GM13976 (cell line): ENCODE data around the gene FBH1.
A peak's percentile ranks its signal among the peaks of the same experiment; 100 is the strongest.
"Not testable (repeated sequence)": the region's sequence is repeated elsewhere in the genome, so short reads cannot be mapped to it uniquely, and the experiment has no call there.

Experiments used
- DNase-seq: peaks from one replicate; pipeline ENCODE4 v3.0.0; 2012; ENCODE audit warnings: low spot score
- CTCF ChIP-seq: IDR thresholded peaks from 2 replicates; pipeline ENCODE4 v1.5.1; 2012; ENCODE audit warnings: borderline replicate concordance, mild to moderate bottlenecking; ENCODE audit not compliant: insufficient read depth; ENCODE audit errors: extremely low read depth, missing control alignments, control extremely low read depth
- in situ Hi-C: fragments of 300-500 bp; cut with MboI; formaldehyde crosslinking; loops from one replicate; pipeline ENCODE4 v1.12.0; 2022; ENCODE audit warnings: low sequenced_read_pairs, mixed read lengths, inconsistent platforms; ENCODE audit not compliant: unreplicated experiment

The FBH1 gene

DNA sequence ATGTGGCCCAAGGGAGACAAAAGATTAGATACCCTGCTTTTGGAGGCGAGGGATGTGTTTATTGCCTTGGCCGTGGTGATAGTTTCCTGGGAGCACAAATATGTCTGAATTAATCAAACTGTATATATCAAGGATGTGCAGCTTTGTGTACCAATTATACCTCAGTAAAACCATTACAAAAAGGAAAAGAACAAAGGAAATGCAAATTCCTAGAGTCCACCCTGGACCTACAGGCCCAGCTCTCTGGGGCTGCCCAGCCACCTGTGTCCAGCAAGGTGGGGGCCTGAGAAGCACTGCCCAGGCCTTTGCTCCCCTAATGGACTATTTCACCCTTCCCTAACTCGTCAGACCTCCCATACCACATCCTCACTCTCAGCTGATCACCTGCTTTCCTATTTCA is 20.9 kb upstream of the FBH1 start:
- in situ Hi-C loops: no loop called here
- DNase-seq: no peak

GRCh38 chr10:5871596-5871995 is 18.4 kb upstream of the FBH1 start:
- no peak for TF ChIP-seq CTCF
- DNase-seq: no peak
- in situ Hi-C loops: no loop called here

More for the DNA sequence above, 20.9 kb upstream of the FBH1 start:
- no peak for TF ChIP-seq CTCF

DNA sequence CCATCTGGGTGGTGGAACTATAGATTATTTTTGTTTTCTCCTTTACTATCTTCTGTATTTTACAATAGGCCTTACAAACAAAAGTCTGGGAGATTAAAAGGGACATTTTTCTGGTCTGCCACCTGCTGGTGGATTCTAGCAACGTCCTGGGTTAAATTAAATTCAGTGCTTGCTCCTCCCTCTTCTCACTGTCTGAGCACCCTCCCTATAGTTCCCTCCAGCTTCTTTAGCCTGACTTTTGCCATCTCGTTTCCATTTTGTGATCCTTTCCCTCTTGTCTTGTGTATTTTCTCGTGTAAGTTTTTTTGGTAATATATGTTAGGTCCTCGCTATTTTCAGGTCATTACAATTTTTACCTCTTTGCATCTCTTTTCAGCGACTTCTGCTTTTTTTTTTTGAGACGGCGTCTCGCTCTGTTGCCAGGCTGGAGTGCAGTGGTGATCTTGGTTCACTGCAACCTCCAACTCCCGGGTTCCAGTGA is 16.5 kb upstream of the FBH1 start:
- peak; percentile 59 for TF ChIP-seq CTCF
- in situ Hi-C loops: no loop called here
- DNase-seq: peak; percentile 84

GRCh38 chr10:5876181-5876768 is 13.8 kb upstream of the FBH1 start:
- no peak for TF ChIP-seq CTCF
- in situ Hi-C loops: no loop called here
- DNase-seq: no peak

DNA sequence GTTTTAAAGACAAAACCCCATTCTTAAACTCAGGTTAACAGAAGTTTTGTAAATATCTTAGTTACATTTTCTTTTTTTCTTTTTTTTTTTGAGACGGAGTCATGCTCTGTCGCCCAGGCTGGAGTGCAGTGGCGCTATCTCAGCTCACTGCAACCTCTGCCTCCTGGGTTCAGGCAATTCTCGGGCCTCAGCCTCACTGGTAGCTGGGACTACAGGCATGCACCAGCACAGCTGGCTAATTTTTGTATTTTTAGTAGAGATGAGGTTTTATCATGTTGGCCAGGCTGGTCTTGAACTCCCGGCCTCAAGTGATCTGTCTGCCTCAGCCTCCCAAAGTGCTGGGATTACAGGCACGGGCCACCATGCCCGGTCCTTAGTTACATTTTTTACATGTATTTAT is 13.0 kb upstream of the FBH1 start:
- in situ Hi-C loops, DNase-seq: not testable (repeated sequence)

GRCh38 chr10:5882961-5883360 is 7.1 kb upstream of the FBH1 start:
- no peak for TF ChIP-seq CTCF
- DNase-seq: no peak
- in situ Hi-C loops: no loop called here

DNA sequence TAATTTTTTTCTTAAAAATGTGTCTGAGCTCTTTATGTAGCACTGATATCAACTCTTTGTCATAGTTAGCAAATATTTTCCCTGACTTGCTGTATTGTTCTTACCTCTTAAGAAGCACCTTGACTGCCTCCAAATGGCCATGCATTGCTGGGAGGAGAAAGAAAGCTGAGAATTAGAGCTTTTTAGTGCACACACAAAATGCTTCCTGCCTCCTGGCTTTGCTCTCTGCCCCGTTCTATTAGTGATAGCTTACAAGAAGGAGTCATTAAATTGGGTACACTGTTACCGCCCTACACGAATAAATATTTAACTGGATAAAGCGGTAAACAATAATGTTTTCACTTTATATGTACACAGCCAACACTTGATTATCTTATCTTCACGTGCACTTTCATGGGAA is 4.4 kb upstream of the FBH1 start:
- in situ Hi-C loops: no loop called here
- no peak for TF ChIP-seq CTCF
- no peak for DNase-seq
